HEK293T (cell line): ENCODE measurements around the gene TRMT10A.

Experiments used
- CTCF ChIA-PET: fragments of 350-600 bp; formaldehyde crosslinking; extraction: SDS; loops from one replicate; lab custom pipeline; 2021; ENCODE audit warnings: antibody characterized with exemption, inconsistent platforms; lab: Yijun Ruan, JAX
- POLR2A ChIA-PET: fragments of 350-600 bp; formaldehyde crosslinking; extraction: SDS; loops from one replicate; lab custom pipeline; 2020; ENCODE audit warnings: antibody characterized with exemption, inconsistent platforms; lab: Yijun Ruan, JAX
- DNase-seq: peaks from one replicate; pipeline ENCODE4 v3.0.0; 2012; ENCODE audit warnings: mixed read lengths; ENCODE audit errors: extremely low spot score
- ARNT ChIP-seq: fragments of 450-650 bp; IDR thresholded peaks from 2 replicates; pipeline ENCODE4 v1.6.1; 2017; ENCODE audit warnings: mild to moderate bottlenecking
- BHLHE40 ChIP-seq: fragments of 450-650 bp; IDR thresholded peaks from 2 replicates; pipeline ENCODE4 v1.6.1; 2016; ENCODE audit warnings: mild to moderate bottlenecking, moderate library complexity, borderline replicate concordance
- CTBP1 ChIP-seq: fragments of 450-650 bp; IDR thresholded peaks from 2 replicates; pipeline ENCODE4 v1.6.1; 2016; ENCODE audit warnings: borderline replicate concordance
- ELF4 ChIP-seq: fragments of 450-650 bp; IDR thresholded peaks from 2 replicates; pipeline ENCODE4 v1.6.1; 2017; ENCODE audit warnings: antibody characterized with exemption
- FOXA1 ChIP-seq: fragments of 450-650 bp; IDR thresholded peaks from 2 replicates; pipeline ENCODE4 v1.6.1; 2016; ENCODE audit warnings: mild to moderate bottlenecking
- FOXK2 ChIP-seq: fragments of 450-650 bp; IDR thresholded peaks from 2 replicates; pipeline ENCODE4 v1.6.1; 2016; ENCODE audit warnings: mild to moderate bottlenecking
- FOXM1 ChIP-seq: fragments of 450-650 bp; IDR thresholded peaks from 2 replicates; pipeline ENCODE4 v1.6.1; 2017; ENCODE audit warnings: mild to moderate bottlenecking, borderline replicate concordance
- HDGF ChIP-seq: fragments of 450-650 bp; IDR thresholded peaks from 2 replicates; pipeline ENCODE4 v1.6.1; 2017; ENCODE audit warnings: antibody characterized with exemption, borderline replicate concordance
- L3MBTL2 ChIP-seq: fragments of 450-650 bp; conservative IDR thresholded peaks from 2 replicates; pipeline ENCODE4 v1.6.1; 2016; ENCODE audit warnings: mild to moderate bottlenecking
- LEF1 ChIP-seq: fragments of 450-650 bp; IDR thresholded peaks from 2 replicates; pipeline ENCODE4 v1.6.1; 2017; ENCODE audit warnings: mild to moderate bottlenecking, borderline replicate concordance
- NFRKB ChIP-seq: fragments of 450-650 bp; IDR thresholded peaks from 2 replicates; pipeline ENCODE4 v1.6.1; 2016; ENCODE audit warnings: mild to moderate bottlenecking, moderate library complexity
- SP1 ChIP-seq: fragments of 450-650 bp; IDR thresholded peaks from 2 replicates; pipeline ENCODE4 v1.6.1; 2017
- SUZ12 ChIP-seq: fragments of 450-650 bp; IDR thresholded peaks from 2 replicates; pipeline ENCODE4 v1.6.1; 2016; ENCODE audit warnings: mild to moderate bottlenecking
- TARDBP ChIP-seq: fragments of 450-650 bp; IDR thresholded peaks from 2 replicates; pipeline ENCODE4 v1.6.1; 2016
- ZNF384 ChIP-seq: fragments of 450-650 bp; IDR thresholded peaks from 2 replicates; pipeline ENCODE4 v1.6.1; 2016
- TF ChIP-seq, protein P1 (sequence below): fragments of 450-650 bp; IDR thresholded peaks from 2 replicates; pipeline ENCODE4 v1.6.1; 2016

Gene TRMT10A

DNA sequence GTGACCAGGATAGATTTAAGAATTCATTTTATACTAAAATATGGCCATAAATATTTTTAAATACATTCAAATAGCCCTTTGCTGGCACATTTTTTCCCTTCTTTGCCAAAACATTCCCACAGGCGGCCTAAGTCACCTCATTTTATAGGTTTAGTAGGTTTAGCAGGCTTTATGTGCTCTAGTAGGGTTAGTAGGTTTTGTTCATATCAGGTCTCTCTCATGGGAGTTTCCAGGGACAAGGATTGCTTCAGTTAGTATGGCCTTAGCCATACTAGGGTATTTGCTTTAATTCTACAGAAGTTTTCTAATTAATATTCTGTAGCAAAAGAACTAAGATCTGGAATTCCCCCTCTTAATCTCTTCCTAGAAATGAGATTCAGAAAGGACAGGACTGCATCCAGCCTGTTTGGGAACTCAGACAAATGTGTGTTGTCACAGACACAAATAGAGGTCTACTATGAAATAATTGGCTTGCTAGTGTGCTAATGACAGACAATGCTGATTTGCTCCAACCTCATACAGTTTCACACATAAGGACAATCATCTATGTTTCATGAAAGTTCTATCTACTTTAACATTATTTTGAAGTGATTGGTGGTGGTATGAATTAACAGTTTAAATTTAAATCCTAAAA is 10.0 kb upstream of the TRMT10A start:
- ChIA-PET POLR2A (interaction anchor here (1.3 kb wide), 1 partner anchor 11 kb away, joined by 5 read pairs; the partner anchor contains the start of gene TRMT10A), CTCF (no interaction called here)
- DNase-seq, result no peak
- TF ChIP-seq ELF4, result no peak
- no peak for TF ChIP-seq CTBP1
- no peak for TF ChIP-seq L3MBTL2
- TF ChIP-seq FOXK2, result no peak
- TF ChIP-seq NFRKB, result no peak
- TF ChIP-seq ARNT, result no peak
- no peak for TF ChIP-seq BHLHE40

GRCh38 chr4:99572527-99573240 is 8.8 kb upstream of the TRMT10A start:
- ChIA-PET CTCF (no interaction called here), POLR2A (interaction anchor here (1.3 kb wide), 1 partner anchor 9 kb away, joined by 5 read pairs; the partner anchor contains the start of gene TRMT10A)
- TF ChIP-seq FOXM1 (no peak), HDGF (no peak), ARNT (no peak), FOXA1 (no peak), LEF1 (no peak), CTBP1 (no peak), SP1 (no peak), L3MBTL2 (no peak), NFRKB (no peak), SUZ12 (no peak), ZNF384 (no peak), ELF4 (no peak)
- TF ChIP-seq, protein P1, sequence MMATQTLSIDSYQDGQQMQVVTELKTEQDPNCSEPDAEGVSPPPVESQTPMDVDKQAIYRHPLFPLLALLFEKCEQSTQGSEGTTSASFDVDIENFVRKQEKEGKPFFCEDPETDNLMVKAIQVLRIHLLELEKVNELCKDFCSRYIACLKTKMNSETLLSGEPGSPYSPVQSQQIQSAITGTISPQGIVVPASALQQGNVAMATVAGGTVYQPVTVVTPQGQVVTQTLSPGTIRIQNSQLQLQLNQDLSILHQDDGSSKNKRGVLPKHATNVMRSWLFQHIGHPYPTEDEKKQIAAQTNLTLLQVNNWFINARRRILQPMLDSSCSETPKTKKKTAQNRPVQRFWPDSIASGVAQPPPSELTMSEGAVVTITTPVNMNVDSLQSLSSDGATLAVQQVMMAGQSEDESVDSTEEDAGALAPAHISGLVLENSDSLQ, result no peak
- DNase-seq, result no peak

DNA sequence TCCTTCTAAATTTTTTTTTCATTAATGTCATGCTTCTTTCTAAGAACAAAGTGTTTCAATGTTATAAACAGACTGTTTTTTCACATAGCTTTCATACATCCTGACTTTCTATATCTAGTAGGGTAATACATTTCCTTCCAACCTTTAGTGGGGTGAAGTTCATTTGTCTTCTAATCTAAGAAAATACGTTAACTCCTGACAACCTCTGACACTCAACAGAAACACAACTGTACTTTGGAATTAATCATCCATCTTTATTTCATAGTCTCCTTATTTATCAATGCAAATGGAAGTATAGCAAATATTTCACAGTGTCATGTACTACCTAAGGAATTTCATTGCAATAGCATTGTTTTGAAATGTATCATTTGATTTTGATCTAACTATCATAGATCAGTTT is 8.0 kb upstream of the TRMT10A start:
- DNase-seq, result no peak
- CTCF ChIA-PET, result no interaction called here

GRCh38 chr4:99564921-99565320 is 1.1 kb upstream of the TRMT10A start:
- DNase-seq, result no peak
- TF ChIP-seq, protein P1, result no peak
- TF ChIP-seq ARNT (no peak), SUZ12 (no peak), LEF1 (no peak), FOXM1 (no peak), HDGF (no peak), ELF4 (no peak), BHLHE40 (no peak), FOXK2 (no peak), L3MBTL2 (no peak), TARDBP (no peak)
- ChIA-PET POLR2A (no interaction called here), CTCF (no interaction called here)

More for the DNA sequence above, 8.0 kb upstream of the TRMT10A start:
- POLR2A ChIA-PET, result no interaction called here
- TF ChIP-seq LEF1, result no peak
- TF ChIP-seq FOXA1, result no peak
- TF ChIP-seq FOXM1, result no peak
- TF ChIP-seq FOXK2, result no peak
- no peak for TF ChIP-seq ZNF384
- no peak for TF ChIP-seq L3MBTL2
- no peak for TF ChIP-seq ARNT
- TF ChIP-seq SP1, result no peak
- TF ChIP-seq SUZ12, result no peak
- no peak for TF ChIP-seq HDGF
- TF ChIP-seq CTBP1, result no peak
- TF ChIP-seq BHLHE40, result no peak
- TF ChIP-seq ELF4, result no peak

DNA sequence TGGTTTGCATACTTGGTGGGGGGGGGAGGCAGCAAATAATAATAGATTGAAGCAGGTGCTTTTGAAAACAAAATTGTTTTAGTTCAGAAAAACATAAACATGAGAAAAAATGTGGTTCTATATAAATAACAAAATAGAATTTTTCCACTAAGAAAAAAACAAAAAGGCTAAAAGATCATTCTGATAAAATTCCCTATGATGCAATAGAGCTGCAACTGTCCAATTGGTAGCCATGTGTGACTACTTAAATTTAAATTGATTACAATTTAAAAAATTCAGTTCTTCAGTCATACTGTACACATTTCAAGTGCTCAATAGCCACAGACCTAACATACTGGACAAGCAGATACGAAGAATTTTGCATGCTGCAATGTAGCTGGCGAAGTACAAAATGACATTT is 11.0 kb downstream of the TRMT10A start:
- ChIA-PET CTCF (no interaction called here), POLR2A (no interaction called here)
- no peak for DNase-seq
- no peak for TF ChIP-seq SUZ12
- no peak for TF ChIP-seq ZNF384
- TF ChIP-seq FOXM1, result no peak
- TF ChIP-seq BHLHE40, result no peak
- no peak for TF ChIP-seq HDGF
- no peak for TF ChIP-seq NFRKB
- TF ChIP-seq SP1, result no peak

- CTCF ChIA-PET, result no interaction called here
- TF ChIP-seq ZNF384, result no peak
- no peak for TF ChIP-seq HDGF
- TF ChIP-seq L3MBTL2, result no peak
- no peak for TF ChIP-seq FOXK2
- no peak for TF ChIP-seq TARDBP
- TF ChIP-seq ARNT, result no peak
- no peak for TF ChIP-seq LEF1
- TF ChIP-seq NFRKB, result no peak
- TF ChIP-seq FOXM1, result no peak
- POLR2A ChIA-PET, result no interaction called here
- DNase-seq, result no peak
These were observed 23.4 kb downstream of the TRMT10A start for GRCh38 chr4:99540277-99540939.
